HEK293 (cell line): Measurements from ENCODE around the gene NEK8.

Source experiments
- CTCF ChIA-PET: fragments of 350-600 bp; formaldehyde crosslinking; extraction: SDS; loops from one replicate; lab custom pipeline; 2021; ENCODE audit warnings: antibody characterized with exemption; lab: Yijun Ruan, JAX
- POLR2A ChIA-PET: fragments of 300-600 bp; formaldehyde crosslinking; extraction: SDS; loops from one replicate; lab custom pipeline; 2020; ENCODE audit warnings: antibody characterized with exemption, inconsistent platforms; lab: Yijun Ruan, JAX
- H3K27ac ChIP-seq: fragments of 200-500 bp; sonication (Bioruptor generic); 2 replicates; pipeline ENCODE4 v1.5.1; 2014; ENCODE audit warnings: low read depth, low read length, control low read depth, inconsistent platforms; ENCODE audit errors: extremely low read depth
- H3K36me3 ChIP-seq, 2 experiments: fragments of 200-500 bp in 1 of 2; sonication (Bioruptor generic) in 1 of 2; 1 replicate in 1 of 2; 2 replicates in 1 of 2; pipeline ENCODE4 v1.5.1; 2014 to 2017; ENCODE audit warnings: inconsistent platforms in 2 of 2, low read length in 2 of 2; ENCODE audit not compliant: control insufficient read depth in 2 of 2, insufficient read depth in 1 of 2
- H3K4me1 ChIP-seq: fragments of 200-500 bp; sonication (Bioruptor generic); 2 replicates; pipeline ENCODE4 v1.5.1; 2014; ENCODE audit warnings: mild to moderate bottlenecking, low read length, inconsistent platforms; ENCODE audit not compliant: control insufficient read depth, insufficient read depth
- H3K4me3 ChIP-seq: 2 replicates; pipeline ENCODE4 v1.5.1; 2011; ENCODE audit warnings: low read depth, mild to moderate bottlenecking, control low read depth, low read length, moderate library complexity
- H3K9me3 ChIP-seq: fragments of 200-500 bp; sonication (Bioruptor generic); 2 replicates; pipeline ENCODE4 v1.5.1; 2014; ENCODE audit warnings: low read depth, low read length, inconsistent platforms; ENCODE audit not compliant: control insufficient read depth, insufficient read depth
- GFI1B ChIP-seq: fragments of 450-650 bp; formaldehyde crosslinking; IDR thresholded peaks from 2 replicates; pipeline ENCODE4 v1.5.1; 2016; ENCODE audit warnings: missing biosample characterization, missing genetic modification characterization
- HOXD13 ChIP-seq: sonication (generic); formaldehyde crosslinking; IDR thresholded peaks from 2 replicates; pipeline ENCODE4 v1.8.0; 2022; ENCODE audit warnings: missing genetic modification reagents, borderline replicate concordance
- KLF1 ChIP-seq: fragments of 450-650 bp; formaldehyde crosslinking; IDR thresholded peaks from 2 replicates; pipeline ENCODE4 v1.5.1; 2016; ENCODE audit warnings: missing biosample characterization, missing genetic modification characterization
- SP2 ChIP-seq: fragments of 450-650 bp; formaldehyde crosslinking; IDR thresholded peaks from 2 replicates; pipeline ENCODE4 v1.5.1; 2016; ENCODE audit warnings: missing biosample characterization, missing genetic modification characterization
- SP7 ChIP-seq: fragments of 450-650 bp; formaldehyde crosslinking; IDR thresholded peaks from 2 replicates; pipeline ENCODE4 v1.5.1; 2016; ENCODE audit warnings: missing biosample characterization, missing genetic modification characterization
- TRIM28 ChIP-seq: IDR thresholded peaks from 2 replicates; pipeline ENCODE4 v1.6.1; 2011; ENCODE audit warnings: low read length, control low read depth, borderline replicate concordance
- ZIC2 ChIP-seq: fragments of 450-650 bp; formaldehyde crosslinking; IDR thresholded peaks from 2 replicates; pipeline ENCODE4 v1.5.1; 2016; ENCODE audit warnings: missing biosample characterization, missing genetic modification characterization
- ZNF112 ChIP-seq: fragments of 450-650 bp; formaldehyde crosslinking; IDR thresholded peaks from 2 replicates; pipeline ENCODE4 v1.5.0; 2017; ENCODE audit warnings: missing biosample characterization, missing genetic modification characterization
- ZNF169 ChIP-seq: fragments of 450-650 bp; formaldehyde crosslinking; IDR thresholded peaks from 2 replicates; pipeline ENCODE4 v1.5.1; 2016; ENCODE audit warnings: missing biosample characterization, missing genetic modification characterization
- ZNF174 ChIP-seq: fragments of 450-650 bp; formaldehyde crosslinking; IDR thresholded peaks from 2 replicates; pipeline ENCODE4 v1.5.0; 2017; ENCODE audit warnings: missing biosample characterization, mild to moderate bottlenecking, missing genetic modification characterization
- ZNF202 ChIP-seq: fragments of 450-650 bp; formaldehyde crosslinking; IDR thresholded peaks from 2 replicates; pipeline ENCODE4 v1.5.1; 2016; ENCODE audit warnings: missing biosample characterization, missing genetic modification characterization, borderline replicate concordance
- ZNF221 ChIP-seq: fragments of 450-650 bp; formaldehyde crosslinking; IDR thresholded peaks from 2 replicates; pipeline ENCODE4 v1.5.1; 2017; ENCODE audit warnings: missing biosample characterization, missing genetic modification characterization, borderline replicate concordance
- ZNF302 ChIP-seq: fragments of 450-650 bp; formaldehyde crosslinking; IDR thresholded peaks from 2 replicates; pipeline ENCODE4 v1.5.1; 2016; ENCODE audit warnings: missing biosample characterization, missing genetic modification characterization, low read depth
- ZNF335 ChIP-seq: fragments of 450-650 bp; formaldehyde crosslinking; conservative IDR thresholded peaks from 2 replicates; pipeline ENCODE4 v1.5.1; 2016; ENCODE audit warnings: missing biosample characterization, missing genetic modification characterization
- ZNF350 ChIP-seq: fragments of 450-650 bp; formaldehyde crosslinking; IDR thresholded peaks from 2 replicates; pipeline ENCODE4 v1.5.0; 2017; ENCODE audit warnings: missing biosample characterization, mild to moderate bottlenecking, missing genetic modification characterization
- ZNF354C ChIP-seq: fragments of 450-650 bp; formaldehyde crosslinking; IDR thresholded peaks from 2 replicates; pipeline ENCODE4 v1.5.1; 2016; ENCODE audit warnings: missing biosample characterization, missing genetic modification characterization, low read depth, borderline replicate concordance
- ZNF548 ChIP-seq: fragments of 450-650 bp; formaldehyde crosslinking; IDR thresholded peaks from 2 replicates; pipeline ENCODE4 v1.5.1; 2016; ENCODE audit warnings: missing biosample characterization, missing genetic modification characterization
- ZNF621 ChIP-seq: fragments of 450-650 bp; formaldehyde crosslinking; IDR thresholded peaks from 2 replicates; pipeline ENCODE4 v1.5.1; 2017; ENCODE audit warnings: missing biosample characterization, missing genetic modification characterization
- ZNF654 ChIP-seq: fragments of 450-650 bp; formaldehyde crosslinking; IDR thresholded peaks from 2 replicates; pipeline ENCODE4 v1.5.1; 2016; ENCODE audit warnings: low read depth, missing biosample characterization, missing genetic modification characterization
- ZNF660 ChIP-seq: fragments of 450-650 bp; IDR thresholded peaks from 2 replicates; pipeline ENCODE4 v1.5.1; 2018; ENCODE audit warnings: missing biosample characterization, mild to moderate bottlenecking, missing genetic modification characterization
- ZNF777 ChIP-seq: fragments of 450-650 bp; formaldehyde crosslinking; IDR thresholded peaks from 2 replicates; pipeline ENCODE4 v1.5.1; 2017; ENCODE audit warnings: missing biosample characterization, missing genetic modification characterization, borderline replicate concordance
- ZNF837 ChIP-seq: fragments of 450-650 bp; formaldehyde crosslinking; IDR thresholded peaks from 2 replicates; pipeline ENCODE4 v1.5.1; 2016; ENCODE audit warnings: missing biosample characterization, missing genetic modification characterization
- TF ChIP-seq, protein P1 (sequence below): fragments of 450-650 bp; formaldehyde crosslinking; conservative IDR thresholded peaks from 2 replicates; pipeline ENCODE4 v1.5.1; 2016; ENCODE audit warnings: low read depth, missing biosample characterization, missing genetic modification characterization
- TF ChIP-seq, protein P2 (sequence below): fragments of 450-650 bp; formaldehyde crosslinking; IDR thresholded peaks from 2 replicates; pipeline ENCODE4 v1.5.1; 2016; ENCODE audit warnings: missing biosample characterization, missing genetic modification characterization
- TF ChIP-seq, protein P3 (sequence below): fragments of 450-650 bp; formaldehyde crosslinking; IDR thresholded peaks from 2 replicates; pipeline ENCODE4 v1.5.1; 2016; ENCODE audit warnings: missing biosample characterization, missing genetic modification characterization
- TF ChIP-seq, protein P4 (sequence below): fragments of 450-650 bp; formaldehyde crosslinking; IDR thresholded peaks from 2 replicates; pipeline ENCODE4 v1.5.1; 2017; ENCODE audit warnings: missing biosample characterization, missing genetic modification characterization

Gene NEK8

DNA sequence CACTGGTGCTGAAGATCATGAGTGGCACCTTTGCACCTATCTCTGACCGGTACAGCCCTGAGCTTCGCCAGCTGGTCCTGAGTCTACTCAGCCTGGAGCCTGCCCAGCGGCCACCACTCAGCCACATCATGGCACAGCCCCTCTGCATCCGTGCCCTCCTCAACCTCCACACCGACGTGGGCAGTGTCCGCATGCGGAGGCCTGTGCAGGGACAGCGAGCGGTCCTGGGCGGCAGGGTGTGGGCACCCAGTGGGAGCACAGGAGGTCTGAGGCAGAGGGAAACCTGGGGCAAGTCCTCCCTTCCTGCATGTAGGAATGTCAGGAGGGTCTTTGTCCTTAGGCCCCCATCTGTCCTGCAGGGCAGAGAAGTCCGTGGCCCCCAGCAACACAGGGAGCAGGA lies 8.7 kb downstream of the NEK8 start:
- Histone ChIP-seq H3K4me1 (no peaks in the 10 kb centered on the region), H3K27ac (no peak overlapping the region), H3K9me3 (no peaks in the 10 kb centered on the region), H3K36me3 (peaks cover 0 to 31% of the 10 kb centered on the region in 2 experiments; a peak in 2 of 3 replicates), H3K4me3 (no peak overlapping the region)
- CTCF ChIA-PET = no interaction called here
- POLR2A ChIA-PET = interaction anchor here (1.0 kb wide), 1 partner anchor 11 kb away, joined by 3 read pairs; no protein-coding TSS in a partner anchor
- TF ChIP-seq ZNF660 (tag by site-specific recombination) = no peak
- TF ChIP-seq SP2 (tag by site-specific recombination) = no peak
- no peak for TF ChIP-seq GFI1B (tag by site-specific recombination)
- TF ChIP-seq, protein P1, sequence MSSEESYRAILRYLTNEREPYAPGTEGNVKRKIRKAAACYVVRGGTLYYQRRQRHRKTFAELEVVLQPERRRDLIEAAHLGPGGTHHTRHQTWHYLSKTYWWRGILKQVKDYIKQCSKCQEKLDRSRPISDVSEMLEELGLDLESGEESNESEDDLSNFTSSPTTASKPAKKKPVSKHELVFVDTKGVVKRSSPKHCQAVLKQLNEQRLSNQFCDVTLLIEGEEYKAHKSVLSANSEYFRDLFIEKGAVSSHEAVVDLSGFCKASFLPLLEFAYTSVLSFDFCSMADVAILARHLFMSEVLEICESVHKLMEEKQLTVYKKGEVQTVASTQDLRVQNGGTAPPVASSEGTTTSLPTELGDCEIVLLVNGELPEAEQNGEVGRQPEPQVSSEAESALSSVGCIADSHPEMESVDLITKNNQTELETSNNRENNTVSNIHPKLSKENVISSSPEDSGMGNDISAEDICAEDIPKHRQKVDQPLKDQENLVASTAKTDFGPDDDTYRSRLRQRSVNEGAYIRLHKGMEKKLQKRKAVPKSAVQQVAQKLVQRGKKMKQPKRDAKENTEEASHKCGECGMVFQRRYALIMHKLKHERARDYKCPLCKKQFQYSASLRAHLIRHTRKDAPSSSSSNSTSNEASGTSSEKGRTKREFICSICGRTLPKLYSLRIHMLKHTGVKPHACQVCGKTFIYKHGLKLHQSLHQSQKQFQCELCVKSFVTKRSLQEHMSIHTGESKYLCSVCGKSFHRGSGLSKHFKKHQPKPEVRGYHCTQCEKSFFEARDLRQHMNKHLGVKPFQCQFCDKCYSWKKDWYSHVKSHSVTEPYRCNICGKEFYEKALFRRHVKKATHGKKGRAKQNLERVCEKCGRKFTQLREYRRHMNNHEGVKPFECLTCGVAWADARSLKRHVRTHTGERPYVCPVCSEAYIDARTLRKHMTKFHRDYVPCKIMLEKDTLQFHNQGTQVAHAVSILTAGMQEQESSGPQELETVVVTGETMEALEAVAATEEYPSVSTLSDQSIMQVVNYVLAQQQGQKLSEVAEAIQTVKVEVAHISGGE = no peak
- no peak for TF ChIP-seq ZIC2
- TF ChIP-seq ZNF221 (tag by site-specific recombination) = no peak
- TF ChIP-seq ZNF654 = no peak
- no peak for TF ChIP-seq ZNF777 (tag by site-specific recombination)
- TF ChIP-seq ZNF335 (tag by site-specific recombination) = no peak
- TF ChIP-seq ZNF621 (tag by site-specific recombination) = no peak
- TF ChIP-seq ZNF548 (tag by site-specific recombination) = no peak
- no peak for TF ChIP-seq ZNF169 (tag by site-specific recombination)
- no peak for TF ChIP-seq ZNF837 (tag by site-specific recombination)
- no peak for TF ChIP-seq ZNF202
- no peak for TF ChIP-seq ZNF350
- TF ChIP-seq, protein P2, sequence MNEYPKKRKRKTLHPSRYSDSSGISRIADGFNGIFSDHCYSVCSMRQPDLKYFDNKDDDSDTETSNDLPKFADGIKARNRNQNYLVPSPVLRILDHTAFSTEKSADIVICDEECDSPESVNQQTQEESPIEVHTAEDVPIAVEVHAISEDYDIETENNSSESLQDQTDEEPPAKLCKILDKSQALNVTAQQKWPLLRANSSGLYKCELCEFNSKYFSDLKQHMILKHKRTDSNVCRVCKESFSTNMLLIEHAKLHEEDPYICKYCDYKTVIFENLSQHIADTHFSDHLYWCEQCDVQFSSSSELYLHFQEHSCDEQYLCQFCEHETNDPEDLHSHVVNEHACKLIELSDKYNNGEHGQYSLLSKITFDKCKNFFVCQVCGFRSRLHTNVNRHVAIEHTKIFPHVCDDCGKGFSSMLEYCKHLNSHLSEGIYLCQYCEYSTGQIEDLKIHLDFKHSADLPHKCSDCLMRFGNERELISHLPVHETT = no peak
- TF ChIP-seq, protein P3, sequence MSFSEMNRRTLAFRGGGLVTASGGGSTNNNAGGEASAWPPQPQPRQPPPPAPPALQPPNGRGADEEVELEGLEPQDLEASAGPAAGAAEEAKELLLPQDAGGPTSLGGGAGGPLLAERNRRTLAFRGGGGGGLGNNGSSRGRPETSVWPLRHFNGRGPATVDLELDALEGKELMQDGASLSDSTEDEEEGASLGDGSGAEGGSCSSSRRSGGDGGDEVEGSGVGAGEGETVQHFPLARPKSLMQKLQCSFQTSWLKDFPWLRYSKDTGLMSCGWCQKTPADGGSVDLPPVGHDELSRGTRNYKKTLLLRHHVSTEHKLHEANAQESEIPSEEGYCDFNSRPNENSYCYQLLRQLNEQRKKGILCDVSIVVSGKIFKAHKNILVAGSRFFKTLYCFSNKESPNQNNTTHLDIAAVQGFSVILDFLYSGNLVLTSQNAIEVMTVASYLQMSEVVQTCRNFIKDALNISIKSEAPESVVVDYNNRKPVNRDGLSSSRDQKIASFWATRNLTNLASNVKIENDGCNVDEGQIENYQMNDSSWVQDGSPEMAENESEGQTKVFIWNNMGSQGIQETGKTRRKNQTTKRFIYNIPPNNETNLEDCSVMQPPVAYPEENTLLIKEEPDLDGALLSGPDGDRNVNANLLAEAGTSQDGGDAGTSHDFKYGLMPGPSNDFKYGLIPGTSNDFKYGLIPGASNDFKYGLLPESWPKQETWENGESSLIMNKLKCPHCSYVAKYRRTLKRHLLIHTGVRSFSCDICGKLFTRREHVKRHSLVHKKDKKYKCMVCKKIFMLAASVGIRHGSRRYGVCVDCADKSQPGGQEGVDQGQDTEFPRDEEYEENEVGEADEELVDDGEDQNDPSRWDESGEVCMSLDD (tag by site-specific recombination) = no peak

DNA sequence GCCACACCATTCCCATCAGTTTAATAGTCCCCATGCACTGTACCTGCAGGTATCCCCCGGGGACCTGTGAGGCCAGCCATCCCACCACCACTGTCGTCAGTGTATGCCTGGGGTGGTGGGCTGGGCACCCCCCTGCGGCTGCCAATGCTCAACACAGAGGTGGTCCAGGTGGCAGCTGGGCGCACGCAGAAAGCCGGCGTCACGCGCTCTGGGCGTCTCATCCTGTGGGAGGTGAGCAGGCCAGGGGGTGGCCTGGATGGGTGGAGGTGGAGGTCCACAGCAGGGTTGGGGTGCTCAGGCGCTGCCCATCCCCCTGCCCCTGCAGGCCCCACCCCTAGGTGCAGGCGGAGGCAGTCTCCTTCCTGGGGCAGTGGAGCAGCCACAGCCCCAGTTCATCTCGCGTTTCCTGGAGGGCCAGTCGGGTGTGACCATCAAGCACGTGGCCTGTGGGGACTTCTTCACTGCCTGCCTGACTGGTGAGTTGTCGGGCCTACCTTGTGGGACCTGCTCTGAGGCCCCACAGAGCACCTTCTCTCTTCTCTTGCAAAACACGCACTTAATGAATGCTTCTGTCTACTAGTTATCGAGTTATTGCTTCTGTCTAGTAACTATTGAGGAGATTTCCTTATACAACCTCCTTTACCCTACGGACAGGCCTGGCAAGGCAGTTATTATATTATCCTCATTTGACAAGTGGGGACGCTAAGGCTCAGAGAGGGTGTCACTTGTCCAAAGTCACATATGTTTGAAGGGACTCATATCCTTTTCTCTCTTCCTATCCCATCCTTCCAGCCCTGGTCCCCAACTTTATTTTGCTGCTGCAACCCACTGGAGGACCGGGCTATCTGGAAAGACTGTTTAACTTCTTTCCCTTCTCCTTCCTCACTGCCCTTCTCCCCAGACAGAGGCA lies 9.4 kb downstream of the NEK8 start:
- CTCF ChIA-PET = no interaction called here
- POLR2A ChIA-PET = interaction anchor here (0.7 to 1.0 kb wide), 2 partner anchors 10 to 18 kb away, joined by 3 to 4 read pairs; partner anchors contain the start of gene RPL23A
- H3K36me3 ChIP-seq = peaks cover 0 to 31% of the 10 kb centered on the region in 2 experiments; a peak in 1 of 3 replicates
- 0 out of 2 replicates have a peak, but pooled peaks cover 3% of the 10 kb centered on the region for H3K4me1 ChIP-seq
- H3K4me3 ChIP-seq = no peak overlapping the region
- no peaks in the 10 kb centered on the region for H3K9me3 ChIP-seq
- H3K27ac ChIP-seq = no peak overlapping the region
- TF ChIP-seq ZNF302 (tag by site-specific recombination) (no peak), ZNF112 (tag by site-specific recombination) (no peak), KLF1 (tag by site-specific recombination) (no peak), ZNF174 (tag by site-specific recombination) (no peak), TRIM28 (no peak), ZNF654 (no peak), ZNF354C (tag by site-specific recombination) (no peak), HOXD13 (no peak), SP7 (tag by site-specific recombination) (no peak)
- TF ChIP-seq, protein P4, sequence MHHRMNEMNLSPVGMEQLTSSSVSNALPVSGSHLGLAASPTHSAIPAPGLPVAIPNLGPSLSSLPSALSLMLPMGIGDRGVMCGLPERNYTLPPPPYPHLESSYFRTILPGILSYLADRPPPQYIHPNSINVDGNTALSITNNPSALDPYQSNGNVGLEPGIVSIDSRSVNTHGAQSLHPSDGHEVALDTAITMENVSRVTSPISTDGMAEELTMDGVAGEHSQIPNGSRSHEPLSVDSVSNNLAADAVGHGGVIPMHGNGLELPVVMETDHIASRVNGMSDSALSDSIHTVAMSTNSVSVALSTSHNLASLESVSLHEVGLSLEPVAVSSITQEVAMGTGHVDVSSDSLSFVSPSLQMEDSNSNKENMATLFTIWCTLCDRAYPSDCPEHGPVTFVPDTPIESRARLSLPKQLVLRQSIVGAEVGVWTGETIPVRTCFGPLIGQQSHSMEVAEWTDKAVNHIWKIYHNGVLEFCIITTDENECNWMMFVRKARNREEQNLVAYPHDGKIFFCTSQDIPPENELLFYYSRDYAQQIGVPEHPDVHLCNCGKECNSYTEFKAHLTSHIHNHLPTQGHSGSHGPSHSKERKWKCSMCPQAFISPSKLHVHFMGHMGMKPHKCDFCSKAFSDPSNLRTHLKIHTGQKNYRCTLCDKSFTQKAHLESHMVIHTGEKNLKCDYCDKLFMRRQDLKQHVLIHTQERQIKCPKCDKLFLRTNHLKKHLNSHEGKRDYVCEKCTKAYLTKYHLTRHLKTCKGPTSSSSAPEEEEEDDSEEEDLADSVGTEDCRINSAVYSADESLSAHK (tag by site-specific recombination) = no peak
